ENCODE measurements around the gene ZBTB7C. TPM values are rescaled to one million over a fixed set of nuclear protein-coding genes. Genes with fewer than 3 reads are reported as not detected.

Gene ZBTB7C
- total RNA-seq, 1 experiment from 2014 or later: 0.18 TPM

DNA sequence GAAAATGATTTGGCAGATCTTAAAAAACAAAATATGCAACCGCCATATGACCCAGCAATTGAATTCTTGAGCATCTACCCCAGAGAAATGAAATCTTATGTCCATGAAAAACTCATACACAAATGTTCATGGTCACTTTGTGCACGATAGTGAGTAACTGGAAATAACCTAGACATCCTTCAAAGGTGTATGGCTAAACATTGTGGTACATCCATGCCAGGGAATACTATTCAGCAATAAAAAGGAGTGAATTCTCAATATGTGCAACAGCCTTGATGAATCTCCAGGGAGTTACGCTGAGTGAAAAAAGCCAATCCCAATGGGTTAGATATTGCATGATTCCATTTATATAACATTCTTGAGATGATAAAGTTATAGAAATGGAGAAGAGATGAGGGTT is 366.0 kb downstream of the ZBTB7C start:
- peaks cover 4% of the 10 kb centered on the region for H3K36me3 Mint-ChIP-seq (ENCODE audit: insufficient read depth, unreplicated experiment)
- Histone ChIP-seq H3K27me3 (replicated peaks; ENCODE audit: control insufficient read depth, insufficient read depth, low read length) (no peaks in the 10 kb centered on the region), H3K9me3 (no peaks in the 10 kb centered on the region), H3K4me1 (no peaks in the 10 kb centered on the region), H3K36me3 (ENCODE audit: control insufficient read depth, insufficient read depth, low read length) (no peaks in the 10 kb centered on the region), H3K4me3 (ENCODE audit: low read depth, low read length) (no peak overlapping the region)
- peaks cover 3% of the 10 kb centered on the region for H3K27me3 Mint-ChIP-seq (ENCODE audit: insufficient read depth, unreplicated experiment)
- ChIA-PET CTCF (no interaction called here), POLR2A (no interaction called here)
- H3K27ac Mint-ChIP-seq (ENCODE audit: unreplicated experiment): no peak overlapping the region
- H3K4me1 Mint-ChIP-seq (ENCODE audit: low read depth, unreplicated experiment): no peaks in the 10 kb centered on the region
- no peaks in the 10 kb centered on the region for H3K9me3 Mint-ChIP-seq (ENCODE audit: unreplicated experiment)
- TF ChIP-seq, protein P1, sequence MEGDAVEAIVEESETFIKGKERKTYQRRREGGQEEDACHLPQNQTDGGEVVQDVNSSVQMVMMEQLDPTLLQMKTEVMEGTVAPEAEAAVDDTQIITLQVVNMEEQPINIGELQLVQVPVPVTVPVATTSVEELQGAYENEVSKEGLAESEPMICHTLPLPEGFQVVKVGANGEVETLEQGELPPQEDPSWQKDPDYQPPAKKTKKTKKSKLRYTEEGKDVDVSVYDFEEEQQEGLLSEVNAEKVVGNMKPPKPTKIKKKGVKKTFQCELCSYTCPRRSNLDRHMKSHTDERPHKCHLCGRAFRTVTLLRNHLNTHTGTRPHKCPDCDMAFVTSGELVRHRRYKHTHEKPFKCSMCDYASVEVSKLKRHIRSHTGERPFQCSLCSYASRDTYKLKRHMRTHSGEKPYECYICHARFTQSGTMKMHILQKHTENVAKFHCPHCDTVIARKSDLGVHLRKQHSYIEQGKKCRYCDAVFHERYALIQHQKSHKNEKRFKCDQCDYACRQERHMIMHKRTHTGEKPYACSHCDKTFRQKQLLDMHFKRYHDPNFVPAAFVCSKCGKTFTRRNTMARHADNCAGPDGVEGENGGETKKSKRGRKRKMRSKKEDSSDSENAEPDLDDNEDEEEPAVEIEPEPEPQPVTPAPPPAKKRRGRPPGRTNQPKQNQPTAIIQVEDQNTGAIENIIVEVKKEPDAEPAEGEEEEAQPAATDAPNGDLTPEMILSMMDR (IDR thresholded peaks at IDR 0.05; ENCODE audit: insufficient read depth in 1 of 2, low read depth in 1 of 2, low read length in 1 of 2, severe bottlenecking in 1 of 2, unreplicated experiment in 1 of 2): no peak
- H3K4me3 Mint-ChIP-seq (ENCODE audit: unreplicated experiment): no peak overlapping the region
- no TSS peak for BruUV-seq (replicated peaks)
- intact Hi-C loops (cut with micrococcal nuclease; ENCODE audit: unreplicated experiment): no loop called here
- no peak for DNase-seq

- H3K27me3 ChIP-seq (replicated peaks; ENCODE audit: control insufficient read depth, insufficient read depth, low read length): no peaks in the 10 kb centered on the region
- H3K36me3 ChIP-seq (ENCODE audit: control insufficient read depth, insufficient read depth, low read length): no peaks in the 10 kb centered on the region
- POLR2A ChIA-PET: no interaction called here
- BruUV-seq (replicated peaks): no TSS peak
- H3K4me1 ChIP-seq: no peaks in the 10 kb centered on the region
- Mint-ChIP-seq H3K4me3 (ENCODE audit: unreplicated experiment) (no peak overlapping the region), H3K9me3 (ENCODE audit: unreplicated experiment) (no peaks in the 10 kb centered on the region), H3K27ac (ENCODE audit: unreplicated experiment) (no peak overlapping the region), H3K36me3 (ENCODE audit: insufficient read depth, unreplicated experiment) (peaks cover 2% of the 10 kb centered on the region), H3K4me1 (ENCODE audit: low read depth, unreplicated experiment) (no peaks in the 10 kb centered on the region), H3K27me3 (ENCODE audit: insufficient read depth, unreplicated experiment) (peaks cover 3% of the 10 kb centered on the region)
- no peak for DNase-seq
- H3K9me3 ChIP-seq: no peaks in the 10 kb centered on the region
- intact Hi-C loops (cut with micrococcal nuclease; ENCODE audit: unreplicated experiment): no loop called here
- CTCF ChIA-PET: no interaction called here
- TF ChIP-seq, protein P1 (IDR thresholded peaks at IDR 0.05; ENCODE audit: insufficient read depth in 1 of 2, low read depth in 1 of 2, low read length in 1 of 2, severe bottlenecking in 1 of 2, unreplicated experiment in 1 of 2): no peak
- no peak overlapping the region for H3K4me3 ChIP-seq (ENCODE audit: low read depth, low read length)
Observed at GRCh38 chr18:48042431-48042830, 366.8 kb downstream of the ZBTB7C start.

DNA sequence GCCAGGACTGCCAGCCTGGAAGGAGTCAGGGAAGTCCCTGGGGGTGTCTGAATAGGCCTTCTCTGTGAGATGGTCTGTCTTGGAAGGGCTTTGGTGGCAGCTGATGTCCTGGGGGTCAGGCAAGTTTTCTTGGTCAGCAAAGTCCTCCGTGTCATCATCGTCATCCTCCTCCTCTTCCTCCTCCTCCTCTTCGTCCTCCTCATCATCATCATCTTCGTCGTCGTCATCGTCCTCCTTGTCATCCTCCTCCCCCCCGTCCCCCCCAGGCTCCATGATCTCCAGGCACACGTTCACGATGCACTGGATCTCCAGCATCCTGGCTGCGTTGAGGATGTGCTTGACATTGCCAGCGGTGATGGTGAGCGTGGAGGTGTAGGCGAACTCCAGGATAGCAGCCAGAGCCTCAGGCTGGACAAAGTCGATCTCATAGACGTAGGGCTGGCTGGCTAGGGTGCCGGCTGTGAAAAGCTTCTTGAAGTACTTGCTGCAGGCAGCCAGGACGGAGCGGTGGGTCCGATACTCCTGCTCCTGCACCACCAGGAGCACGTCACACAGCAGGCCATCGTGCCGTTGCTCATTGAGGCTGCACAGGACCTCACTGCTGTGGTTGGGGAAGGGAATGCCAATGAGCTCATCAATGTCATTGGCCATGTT is 368.6 kb downstream of the ZBTB7C start:
- no TSS peak for BruUV-seq (replicated peaks)
- Mint-ChIP-seq H3K27ac (ENCODE audit: unreplicated experiment) (no peak overlapping the region), H3K27me3 (ENCODE audit: insufficient read depth, unreplicated experiment) (no peaks in the 10 kb centered on the region), H3K36me3 (ENCODE audit: insufficient read depth, unreplicated experiment) (no peaks in the 10 kb centered on the region), H3K9me3 (ENCODE audit: unreplicated experiment) (no peaks in the 10 kb centered on the region), H3K4me3 (ENCODE audit: unreplicated experiment) (no peak overlapping the region), H3K4me1 (ENCODE audit: low read depth, unreplicated experiment) (no peaks in the 10 kb centered on the region)
- no peak for DNase-seq
- Histone ChIP-seq H3K36me3 (ENCODE audit: control insufficient read depth, insufficient read depth, low read length) (no peaks in the 10 kb centered on the region), H3K4me3 (ENCODE audit: low read depth, low read length) (no peak overlapping the region), H3K9me3 (no peaks in the 10 kb centered on the region), H3K27me3 (replicated peaks; ENCODE audit: control insufficient read depth, insufficient read depth, low read length) (no peaks in the 10 kb centered on the region), H3K4me1 (no peaks in the 10 kb centered on the region)
- intact Hi-C loops (cut with micrococcal nuclease; ENCODE audit: unreplicated experiment): no loop called here
- CTCF ChIA-PET: no interaction called here
- TF ChIP-seq, protein P1 (IDR thresholded peaks at IDR 0.05; ENCODE audit: insufficient read depth in 1 of 2, low read depth in 1 of 2, low read length in 1 of 2, severe bottlenecking in 1 of 2, unreplicated experiment in 1 of 2): no peak
- POLR2A ChIA-PET: no interaction called here
